ENCODE data around the gene PLOD3.
"Not testable (repeated sequence)": the region's sequence is repeated elsewhere in the genome, so short reads cannot be mapped to it uniquely, and the experiment has no call there.

PLOD3 gene

GRCh38 chr7:101217388-101218235 lies at the start of gene PLOD3, which contains the start of gene ZNHIT1:
Gene PLOD3, minus strand, starts transcription at chr7:101217581. Its CDS starts 307 bp downstream, at chr7:101217274.
Gene ZNHIT1, plus strand, starts transcription at chr7:101218165. Its CDS starts 31 bp downstream, at chr7:101218196.
- in situ Hi-C loops (cut with MboI; ENCODE audit: low sequenced_read_pairs) = no loop called here

DNA sequence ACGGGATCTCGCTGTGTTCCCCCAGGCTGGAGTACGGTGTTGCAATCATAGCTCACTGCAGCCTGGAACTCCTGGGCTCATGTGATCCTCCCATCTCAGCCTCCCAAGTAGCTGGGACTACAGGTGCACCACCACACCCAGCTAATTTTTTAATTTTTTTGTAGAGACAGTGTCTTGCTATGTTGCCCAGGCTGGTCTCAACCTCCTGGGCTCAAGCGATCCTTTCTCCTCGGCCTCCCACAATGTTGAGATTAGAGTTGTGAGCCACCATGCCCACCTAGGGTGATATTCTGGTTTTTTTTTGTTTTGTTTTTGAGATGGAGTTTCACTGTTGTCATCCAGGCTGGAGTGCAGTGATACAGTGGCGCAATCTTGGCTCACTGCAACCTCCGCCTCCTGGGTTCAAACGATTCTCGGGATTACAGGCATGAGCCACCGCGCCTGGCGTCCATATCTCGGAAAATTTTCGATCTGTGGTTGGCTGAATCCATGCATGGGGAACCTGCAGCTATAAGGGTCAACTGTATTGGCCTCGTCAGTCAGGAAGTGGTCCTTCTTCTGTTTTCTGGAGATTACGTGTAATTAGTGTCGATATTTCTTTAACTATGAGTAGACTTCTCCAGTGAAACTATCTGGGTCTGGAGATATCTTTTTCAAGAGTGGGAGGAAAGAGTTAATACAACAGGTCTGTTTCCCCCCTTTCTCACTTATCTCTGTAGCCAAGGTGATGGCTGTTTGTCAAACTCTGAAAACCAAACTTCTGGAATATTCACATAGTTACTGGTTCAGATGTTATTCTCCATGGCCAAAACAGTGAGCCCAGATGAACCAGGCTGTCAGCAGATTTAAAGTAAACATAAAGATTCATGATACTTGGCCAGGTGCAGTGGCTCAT lies 48.5 kb upstream of the PLOD3 start:
- in situ Hi-C loops (cut with MboI; ENCODE audit: low sequenced_read_pairs) = no loop called here

GRCh38 chr7:101264102-101264706 lies 46.8 kb upstream of the PLOD3 start:
- in situ Hi-C loops (cut with MboI; ENCODE audit: low sequenced_read_pairs) = not testable (repeated sequence)

DNA sequence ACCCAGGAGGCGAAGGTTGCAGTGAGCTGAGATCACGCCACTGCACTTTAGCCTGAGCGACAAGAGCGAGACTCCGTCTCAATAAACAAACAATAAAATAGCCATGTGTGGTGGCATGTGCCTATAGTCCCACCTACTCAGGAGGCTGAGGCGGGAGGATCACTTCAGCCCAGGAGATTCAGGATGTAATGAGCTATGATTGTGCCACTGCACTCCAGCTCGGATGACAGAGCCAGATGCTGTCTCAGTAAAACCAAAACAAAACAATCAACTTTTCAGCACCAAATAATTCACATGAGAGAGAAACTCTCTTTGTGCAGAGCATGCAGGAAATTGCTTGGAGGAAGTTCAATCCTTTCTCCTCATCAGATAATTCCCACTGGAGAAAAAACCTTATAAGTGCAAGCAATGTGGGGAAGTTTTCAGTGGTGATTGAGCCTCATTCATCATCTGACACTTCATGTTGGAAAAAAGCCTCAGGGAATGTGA lies 40.9 kb upstream of the PLOD3 start:
- in situ Hi-C loops (cut with MboI; ENCODE audit: low sequenced_read_pairs) = no loop called here

- in situ Hi-C loops (cut with MboI; ENCODE audit: low sequenced_read_pairs) = no loop called here
Measured at GRCh38 chr7:101255796-101256195, 38.4 kb upstream of the PLOD3 start.

- in situ Hi-C loops (cut with MboI; ENCODE audit: low sequenced_read_pairs) = not testable (repeated sequence)
Measured at GRCh38 chr7:101253199-101253598, 35.8 kb upstream of the PLOD3 start.

- in situ Hi-C loops (cut with MboI; ENCODE audit: low sequenced_read_pairs) = no loop called here
Measured at GRCh38 chr7:101251871-101252659, 34.7 kb upstream of the PLOD3 start.

GRCh38 chr7:101250324-101250723 lies 32.9 kb upstream of the PLOD3 start:
- in situ Hi-C loops (cut with MboI; ENCODE audit: low sequenced_read_pairs) = no loop called here

DNA sequence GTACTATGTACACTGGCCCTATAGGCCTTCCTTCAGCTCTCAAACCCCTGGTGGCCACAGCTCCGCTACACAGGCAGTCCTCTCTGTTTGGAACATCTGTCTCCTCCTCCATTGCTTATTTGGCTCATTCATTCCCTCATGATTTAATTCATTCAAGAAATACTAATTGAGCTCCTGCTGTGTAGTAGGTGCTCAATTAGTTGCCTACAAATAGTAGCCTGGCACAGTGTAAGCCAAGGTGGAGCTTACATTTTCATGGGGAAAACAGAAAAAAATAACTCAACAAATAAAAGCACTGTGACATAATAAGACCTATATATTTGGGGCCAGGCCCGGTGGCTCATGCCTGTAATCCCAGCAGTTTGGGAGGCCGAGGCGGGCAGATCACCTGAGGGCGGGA lies 30.9 kb upstream of the PLOD3 start:
- in situ Hi-C loops (cut with MboI; ENCODE audit: low sequenced_read_pairs) = no loop called here

GRCh38 chr7:101245147-101245668 lies 27.8 kb upstream of the PLOD3 start:
- in situ Hi-C loops (cut with MboI; ENCODE audit: low sequenced_read_pairs) = no loop called here

- in situ Hi-C loops (cut with MboI; ENCODE audit: low sequenced_read_pairs) = no loop called here
Measured at GRCh38 chr7:101244375-101245146, 27.2 kb upstream of the PLOD3 start, which contains the start of gene FIS1. Gene FIS1, minus strand, starts transcription at chr7:101245081. Its CDS starts 77 bp downstream, at chr7:101245004.

- in situ Hi-C loops (cut with MboI; ENCODE audit: low sequenced_read_pairs) = no loop called here
Measured at GRCh38 chr7:101243646-101244374, 26.4 kb upstream of the PLOD3 start.

- in situ Hi-C loops (cut with MboI; ENCODE audit: low sequenced_read_pairs) = no loop called here
Measured at GRCh38 chr7:101241443-101242349, 24.3 kb upstream of the PLOD3 start.

DNA sequence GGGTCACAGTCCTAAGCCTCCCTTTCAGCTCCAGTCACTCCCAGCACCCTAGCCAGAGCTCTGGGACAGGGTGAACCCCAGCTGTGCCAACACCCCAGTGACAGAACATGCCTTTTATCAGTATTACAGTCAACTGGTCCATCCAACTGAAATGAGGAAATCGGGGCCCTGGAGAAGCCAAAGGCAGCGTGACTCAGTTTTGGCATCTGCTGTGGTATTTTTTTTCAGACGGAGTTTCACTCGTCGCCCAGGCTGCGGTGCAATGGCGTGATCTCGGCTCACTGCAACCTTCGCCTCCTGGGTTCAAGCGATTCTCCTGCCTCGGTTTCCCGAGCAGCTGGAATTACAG lies 23.6 kb upstream of the PLOD3 start:
- in situ Hi-C loops (cut with MboI; ENCODE audit: low sequenced_read_pairs) = no loop called here

DNA sequence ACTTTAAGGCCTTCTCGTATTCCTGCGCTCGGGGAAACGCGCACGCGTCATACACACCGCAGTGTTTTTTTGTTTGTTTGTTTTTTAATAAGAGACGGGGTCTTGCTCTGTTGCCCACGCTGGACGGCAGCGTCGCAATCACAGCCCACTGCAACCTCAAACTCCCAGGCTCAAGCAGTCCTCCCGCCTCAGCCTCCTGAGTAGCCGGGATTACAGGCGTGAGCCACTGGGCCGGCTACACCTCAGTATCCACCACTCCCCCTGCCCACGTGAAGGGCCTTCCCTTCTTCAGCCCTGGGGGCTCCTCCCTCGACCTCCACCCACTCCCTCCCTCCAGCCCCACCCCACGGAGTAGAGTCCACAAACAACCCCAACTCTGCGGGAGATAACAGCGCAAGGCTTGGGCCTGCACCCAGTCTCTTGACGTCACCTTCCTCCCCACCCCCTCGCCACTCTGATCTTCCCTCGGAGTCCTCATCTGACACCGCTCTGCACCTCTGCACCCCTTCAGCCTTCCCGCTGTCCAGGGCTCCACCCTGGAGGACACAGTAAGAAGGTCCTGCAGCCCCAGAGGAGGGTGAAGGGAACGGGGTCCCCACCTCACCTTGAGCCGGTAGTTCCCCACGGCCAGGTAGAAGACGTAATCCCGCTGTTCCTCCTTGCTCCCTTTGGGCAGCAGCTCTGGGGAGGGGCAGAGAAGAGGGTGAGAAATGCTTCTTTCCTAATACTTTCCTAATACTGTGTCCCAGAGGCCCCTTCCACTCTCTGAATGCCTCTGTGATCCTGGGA lies 23.0 kb upstream of the PLOD3 start:
- in situ Hi-C loops (cut with MboI; ENCODE audit: low sequenced_read_pairs) = no loop called here

DNA sequence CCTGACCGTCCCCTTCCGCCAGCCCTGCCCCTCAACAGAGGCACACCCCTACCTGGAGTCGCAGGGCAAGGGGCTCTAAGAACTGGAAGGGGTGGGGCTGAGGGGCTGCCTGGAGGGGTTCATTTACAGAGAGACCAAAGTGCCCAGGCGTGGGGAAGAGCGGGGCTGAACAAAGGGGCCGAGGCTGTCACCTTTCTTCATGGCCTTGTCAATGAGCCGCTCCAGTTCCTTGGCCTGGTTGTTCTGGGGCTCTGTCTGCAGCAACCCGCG lies 22.5 kb upstream of the PLOD3 start:
- in situ Hi-C loops (cut with MboI; ENCODE audit: low sequenced_read_pairs) = no loop called here

All from hTERT RPE-1 (cell line).